Right atrium auricular region (tissue), 2 donors: ENCODE results near the gene NEU2. TPM values are rescaled to one million over a fixed set of nuclear protein-coding genes. Genes with fewer than 3 reads are reported as not detected.

Source experiments
- DNase-seq: peaks from one replicate; pipeline ENCODE4 v3.0.0-alpha.2; 2019; ENCODE audit warnings: low spot score
- H3K27ac ChIP-seq, 2 donors: fragments of 200-600 bp; sonication (generic); 1 replicate in 1 of 2; 2 replicates in 1 of 2; pipeline ENCODE4 v1.5.1; 2016 to 2019
- H3K27me3 ChIP-seq, 2 donors: fragments of 200-600 bp; sonication (generic); one replicate each; pipeline versions ENCODE4 v1.5.1 to v1.6.0; 2017 to 2019
- H3K36me3 ChIP-seq: fragments of 200-600 bp; sonication (generic); one replicate; pipeline ENCODE4 v1.5.1; 2016
- H3K4me1 ChIP-seq, 2 donors: fragments of 200-600 bp; sonication (generic); one replicate each; pipeline versions ENCODE4 v1.5.1 to v1.6.0; 2017 to 2019
- H3K4me3 ChIP-seq, 2 donors: fragments of 200-600 bp; sonication (generic); 1 replicate in 1 of 2; 2 replicates in 1 of 2; pipeline ENCODE4 v1.5.1; 2017 to 2019; ENCODE audit warnings: mild to moderate bottlenecking in 1 of 2, moderate library complexity in 1 of 2
- H3K9me3 ChIP-seq, 2 donors: fragments of 200-600 bp; sonication (generic); one replicate each; pipeline ENCODE4 v1.5.1; 2019
- total RNA-seq, 2 donors: library from RNA; depleted of rRNA; stranded (reverse); fragments of >200 nt; gene quantifications; one replicate each; pipeline ENCODE4 v1.1.0, GENCODE V29; 2016
- TF ChIP-seq, protein P1 (sequence below), 2 donors: fragments of 200-600 bp; sonication (generic); IDR thresholded peaks; one replicate each; pipeline ENCODE4 v1.5.1; 2019; ENCODE audit warnings: antibody characterized with exemption in 2 of 2

The NEU2 gene
- total RNA-seq, 2 donors from 2014 or later: not detected

DNA sequence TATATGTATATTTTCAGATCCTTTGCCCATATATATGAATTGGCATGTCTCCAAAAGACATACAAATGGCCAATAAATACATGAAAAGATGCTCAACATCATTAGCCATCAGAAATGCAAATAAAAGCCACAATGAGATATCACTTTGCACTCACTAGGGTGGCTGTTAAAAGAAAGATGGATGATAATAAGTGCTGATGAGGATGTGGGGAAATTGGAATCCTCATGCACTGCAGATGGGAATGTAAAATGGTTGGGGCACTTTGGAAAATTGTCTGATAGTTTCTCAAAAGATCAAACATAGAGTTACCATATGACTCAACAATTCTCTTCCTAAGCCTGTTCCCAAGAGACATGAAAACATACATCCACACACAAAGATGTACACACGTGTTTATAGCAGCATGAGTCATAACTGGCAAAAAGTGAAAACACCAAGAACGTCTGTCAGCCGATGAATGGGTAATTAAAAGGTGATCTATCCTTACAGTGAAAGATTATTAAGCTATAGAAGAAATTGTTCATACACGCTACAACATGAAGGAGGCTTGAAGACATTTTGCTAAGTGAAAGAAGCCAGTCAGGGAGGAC, 39.1 kb upstream of the NEU2 start:
- H3K9me3 ChIP-seq: no peaks in the 10 kb centered on the region
- H3K27me3 ChIP-seq: no peaks in the 10 kb centered on the region
- no peak for DNase-seq
- no peaks in the 10 kb centered on the region for H3K36me3 ChIP-seq
- no peaks in the 10 kb centered on the region for H3K4me1 ChIP-seq
- H3K4me3 ChIP-seq: no peak overlapping the region
- H3K27ac ChIP-seq: no peak overlapping the region
- TF ChIP-seq, protein P1, sequence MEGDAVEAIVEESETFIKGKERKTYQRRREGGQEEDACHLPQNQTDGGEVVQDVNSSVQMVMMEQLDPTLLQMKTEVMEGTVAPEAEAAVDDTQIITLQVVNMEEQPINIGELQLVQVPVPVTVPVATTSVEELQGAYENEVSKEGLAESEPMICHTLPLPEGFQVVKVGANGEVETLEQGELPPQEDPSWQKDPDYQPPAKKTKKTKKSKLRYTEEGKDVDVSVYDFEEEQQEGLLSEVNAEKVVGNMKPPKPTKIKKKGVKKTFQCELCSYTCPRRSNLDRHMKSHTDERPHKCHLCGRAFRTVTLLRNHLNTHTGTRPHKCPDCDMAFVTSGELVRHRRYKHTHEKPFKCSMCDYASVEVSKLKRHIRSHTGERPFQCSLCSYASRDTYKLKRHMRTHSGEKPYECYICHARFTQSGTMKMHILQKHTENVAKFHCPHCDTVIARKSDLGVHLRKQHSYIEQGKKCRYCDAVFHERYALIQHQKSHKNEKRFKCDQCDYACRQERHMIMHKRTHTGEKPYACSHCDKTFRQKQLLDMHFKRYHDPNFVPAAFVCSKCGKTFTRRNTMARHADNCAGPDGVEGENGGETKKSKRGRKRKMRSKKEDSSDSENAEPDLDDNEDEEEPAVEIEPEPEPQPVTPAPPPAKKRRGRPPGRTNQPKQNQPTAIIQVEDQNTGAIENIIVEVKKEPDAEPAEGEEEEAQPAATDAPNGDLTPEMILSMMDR (IDR thresholded peaks at IDR 0.05): no peak

DNA sequence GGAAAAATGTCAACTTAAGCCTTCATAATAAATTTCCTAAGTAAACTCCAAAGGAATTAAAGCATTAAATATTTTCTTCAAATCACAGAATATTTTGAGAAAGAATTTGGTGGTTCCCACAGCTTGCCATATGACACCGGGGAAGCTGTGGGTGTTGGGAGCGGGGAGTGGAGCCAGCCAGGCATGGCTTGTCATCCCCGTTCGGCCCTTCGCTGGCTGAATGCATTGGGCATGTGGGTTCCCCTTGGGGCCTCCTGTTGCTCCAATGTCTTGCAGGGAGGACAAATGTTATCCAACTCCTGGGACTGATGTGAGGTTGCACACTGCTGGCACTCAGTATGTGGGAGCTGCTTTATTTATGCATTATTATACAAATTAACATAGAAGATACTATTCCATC, 38.0 kb upstream of the NEU2 start:
- peak; percentile 23 for DNase-seq
- Histone ChIP-seq H3K4me1 (no peaks in the 10 kb centered on the region), H3K4me3 (no peak overlapping the region), H3K27ac (no peak overlapping the region), H3K36me3 (no peaks in the 10 kb centered on the region), H3K27me3 (no peaks in the 10 kb centered on the region), H3K9me3 (no peaks in the 10 kb centered on the region)
- TF ChIP-seq, protein P1 (IDR thresholded peaks at IDR 0.05): no peak

DNA sequence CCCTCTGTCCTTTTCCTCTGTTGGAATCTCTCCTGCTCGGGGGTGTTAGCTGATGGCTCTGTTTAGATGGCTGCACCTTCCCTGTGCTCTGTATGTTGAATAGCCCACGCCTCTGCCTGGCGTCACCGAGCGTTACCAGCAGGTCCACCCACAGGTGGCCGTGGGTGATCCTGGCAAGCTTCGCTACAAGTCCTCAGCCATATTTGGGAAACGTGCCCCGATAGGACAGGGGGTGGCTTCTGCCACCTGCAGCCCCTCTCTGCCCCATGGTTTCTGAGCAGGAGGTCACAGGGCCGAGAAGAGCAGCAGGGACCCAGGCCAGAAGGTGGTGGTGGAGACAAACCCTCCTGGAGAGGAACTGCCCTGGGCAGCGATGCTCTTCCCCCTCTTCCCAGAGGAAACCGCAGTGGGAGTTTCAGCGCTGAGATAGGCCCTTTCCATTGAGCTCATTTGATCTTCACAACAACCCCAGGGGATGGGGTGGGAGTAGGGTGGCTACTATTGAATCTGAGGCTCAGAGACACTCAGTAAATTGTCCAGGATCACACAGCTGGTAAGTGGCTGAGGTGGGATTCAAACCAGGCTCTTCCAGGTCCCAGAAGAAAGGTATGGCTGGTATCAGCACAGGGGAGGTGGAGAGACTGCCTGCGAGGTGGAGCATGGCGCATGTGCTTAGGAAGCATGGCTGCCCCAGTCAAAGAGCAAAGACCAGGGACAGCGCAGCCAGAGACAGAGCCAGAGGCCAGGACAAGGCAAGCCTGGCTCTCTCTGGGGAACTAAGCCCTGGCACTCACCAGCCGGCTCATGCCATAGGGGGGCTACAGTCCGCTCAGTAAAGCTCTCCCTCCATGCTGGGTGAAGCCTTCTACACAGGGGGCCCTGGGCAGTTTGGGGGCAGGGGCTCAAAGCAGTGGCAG, 34.5 kb upstream of the NEU2 start:
- Histone ChIP-seq H3K4me3 (no peak overlapping the region), H3K4me1 (no peaks in the 10 kb centered on the region), H3K36me3 (no peaks in the 10 kb centered on the region), H3K27ac (no peak overlapping the region), H3K9me3 (no peaks in the 10 kb centered on the region), H3K27me3 (no peaks in the 10 kb centered on the region)
- DNase-seq: peak; percentile 1
- TF ChIP-seq, protein P1 (IDR thresholded peaks at IDR 0.05): no peak

DNA sequence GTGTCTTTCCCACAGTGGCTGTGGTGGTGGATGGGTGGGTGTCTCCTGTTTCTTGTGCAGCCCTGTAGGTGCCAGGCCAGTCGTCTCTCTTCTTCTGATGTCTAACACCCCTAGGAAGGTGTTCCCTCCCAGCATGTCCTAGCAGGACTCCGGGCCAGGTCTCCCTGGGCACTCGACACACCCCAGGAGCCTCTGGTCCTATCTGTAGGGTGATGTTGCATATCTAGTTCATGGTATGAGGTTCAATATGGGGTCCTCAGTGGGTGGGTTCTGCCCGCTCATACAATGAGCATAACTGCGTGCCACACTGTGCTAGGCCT, 33.8 kb upstream of the NEU2 start:
- Histone ChIP-seq H3K9me3 (no peaks in the 10 kb centered on the region), H3K4me3 (no peak overlapping the region), H3K27me3 (no peaks in the 10 kb centered on the region), H3K27ac (no peak overlapping the region), H3K36me3 (no peaks in the 10 kb centered on the region), H3K4me1 (no peaks in the 10 kb centered on the region)
- DNase-seq: no peak
- TF ChIP-seq, protein P1 (IDR thresholded peaks at IDR 0.05): no peak

DNA sequence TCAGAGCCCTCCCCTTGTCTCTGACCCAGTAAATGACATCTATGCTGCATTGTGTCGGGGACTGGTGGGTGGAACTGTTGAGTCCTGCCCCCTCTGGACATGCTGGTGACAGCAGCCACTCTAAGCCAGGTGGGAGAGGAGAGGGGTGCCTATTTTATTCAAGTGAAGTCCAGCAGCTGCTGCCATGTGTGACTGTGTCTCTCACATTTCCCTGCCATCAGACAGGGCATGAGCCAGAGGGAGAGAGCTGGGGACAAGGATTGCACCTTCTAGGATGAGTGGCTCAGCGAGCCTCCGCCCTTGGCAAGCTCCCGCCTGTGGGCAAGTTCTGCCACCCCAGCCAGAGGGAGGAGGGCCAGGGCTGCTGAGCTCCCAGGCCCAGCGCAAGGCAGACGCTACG, 33.1 kb upstream of the NEU2 start:
- DNase-seq: no peak
- Histone ChIP-seq H3K4me1 (no peaks in the 10 kb centered on the region), H3K27ac (no peak overlapping the region), H3K9me3 (no peaks in the 10 kb centered on the region), H3K36me3 (no peaks in the 10 kb centered on the region), H3K4me3 (no peak overlapping the region), H3K27me3 (no peaks in the 10 kb centered on the region)
- TF ChIP-seq, protein P1 (IDR thresholded peaks at IDR 0.05): no peak
